ENCODE results near the gene PDE11A. TPM values are rescaled to one million over a fixed set of nuclear protein-coding genes. Genes with fewer than 3 reads are reported as not detected.

The PDE11A gene
- total RNA-seq, 4 donors from 2014 or later, result under 0.01 to 0.58 (median under 0.01) TPM; not detected in 1

GRCh38 chr2:177881008-177881747 lies 191.4 kb downstream of the PDE11A start:
- no peaks in the 10 kb centered on the region for H3K9me3 ChIP-seq
- H3K36me3 ChIP-seq, result no peaks in the 10 kb centered on the region
- H3K4me1 ChIP-seq, result no peaks in the 10 kb centered on the region
- no peak for DNase-seq (ENCODE audit: extremely low spot score)
- TF ChIP-seq POLR2A (IDR thresholded peaks at IDR 0.05; ENCODE audit: low read depth) (no peak), POLR2AphosphoS5 (IDR thresholded peaks at IDR 0.05) (no peak), EP300 (IDR thresholded peaks at IDR 0.05) (no peak), CTCF (IDR thresholded peaks at IDR 0.05) (no peak)
- H3K27me3 ChIP-seq, result no peaks in the 10 kb centered on the region
- H3K27ac ChIP-seq (replicated peaks in 1 of 4), result no peak overlapping the region
- no peak overlapping the region for H3K4me3 ChIP-seq
- WGBS, result 72% methylated on average over 2 of the region's 2 CpGs
- intact Hi-C loops (cut with DNase I), result no loop called here

DNA sequence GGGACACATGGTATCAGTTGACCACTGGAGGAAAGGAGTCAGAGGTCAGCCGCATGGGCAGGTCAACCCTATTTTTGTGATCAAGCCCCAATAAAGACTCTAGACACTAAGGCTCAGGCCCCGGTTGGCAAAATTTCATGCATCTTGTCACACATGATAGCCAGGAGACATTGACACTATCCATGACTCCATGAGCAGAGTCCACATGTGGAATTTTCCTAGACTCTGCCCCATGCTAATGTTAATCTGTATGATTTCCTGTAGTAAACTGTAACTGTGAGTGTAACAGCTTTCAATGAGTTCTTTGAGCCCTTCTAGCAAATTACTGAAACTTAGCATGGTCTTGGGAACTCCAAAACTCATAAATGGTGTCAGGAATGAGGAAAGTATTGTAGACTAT lies 192.3 kb downstream of the PDE11A start:
- H3K4me1 ChIP-seq, result no peaks in the 10 kb centered on the region
- H3K36me3 ChIP-seq, result no peaks in the 10 kb centered on the region
- intact Hi-C loops (cut with DNase I), result no loop called here
- no peak for DNase-seq (ENCODE audit: extremely low spot score)
- no peaks in the 10 kb centered on the region for H3K9me3 ChIP-seq
- 79% methylated on average over 2 of the region's 2 CpGs for WGBS
- H3K27me3 ChIP-seq, result no peaks in the 10 kb centered on the region
- H3K4me3 ChIP-seq, result no peak overlapping the region
- no peak overlapping the region for H3K27ac ChIP-seq (replicated peaks in 1 of 4)
- TF ChIP-seq POLR2AphosphoS5 (IDR thresholded peaks at IDR 0.05), result no peak
- no peak for TF ChIP-seq POLR2A (IDR thresholded peaks at IDR 0.05; ENCODE audit: low read depth)
- no peak for TF ChIP-seq CTCF (IDR thresholded peaks at IDR 0.05)
- no peak for TF ChIP-seq EP300 (IDR thresholded peaks at IDR 0.05)

DNA sequence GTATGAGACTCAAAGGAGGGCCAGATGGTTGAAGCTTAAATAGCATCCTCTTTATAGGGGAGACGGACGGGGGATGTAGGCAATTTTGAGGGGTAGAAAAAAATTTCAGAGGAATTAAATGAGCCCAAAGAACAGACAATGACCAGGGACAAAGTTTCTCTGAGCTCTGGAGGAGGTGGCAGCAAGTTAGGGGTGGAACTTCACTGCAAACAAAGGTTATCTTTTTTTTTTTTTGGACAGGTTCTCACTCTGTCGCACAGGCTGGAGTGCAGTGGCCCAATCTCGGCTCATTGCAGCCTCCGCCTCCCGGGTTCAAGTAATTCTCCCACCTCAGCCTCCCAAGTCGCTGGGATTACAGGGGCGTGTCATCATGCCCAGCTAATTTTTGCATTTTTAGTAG lies 195.6 kb downstream of the PDE11A start:
- intact Hi-C loops (cut with DNase I), result no loop called here
- DNase-seq (ENCODE audit: extremely low spot score), result no peak
- no peaks in the 10 kb centered on the region for H3K36me3 ChIP-seq
- no peak overlapping the region for H3K4me3 ChIP-seq
- H3K9me3 ChIP-seq, result no peaks in the 10 kb centered on the region
- TF ChIP-seq POLR2AphosphoS5 (IDR thresholded peaks at IDR 0.05) (no peak), POLR2A (IDR thresholded peaks at IDR 0.05; ENCODE audit: low read depth) (no peak), EP300 (IDR thresholded peaks at IDR 0.05) (no peak), CTCF (IDR thresholded peaks at IDR 0.05) (no peak)
- no peak overlapping the region for H3K27ac ChIP-seq (replicated peaks in 1 of 4)
- 80% methylated on average over 8 of the region's 8 CpGs for WGBS
- H3K27me3 ChIP-seq, result no peaks in the 10 kb centered on the region
- no peaks in the 10 kb centered on the region for H3K4me1 ChIP-seq

GRCh38 chr2:177874686-177875085 lies 197.9 kb downstream of the PDE11A start:
- H3K27me3 ChIP-seq, result no peaks in the 10 kb centered on the region
- intact Hi-C loops (cut with DNase I), result no loop called here
- H3K9me3 ChIP-seq, result no peaks in the 10 kb centered on the region
- no peaks in the 10 kb centered on the region for H3K4me1 ChIP-seq
- no peak for TF ChIP-seq POLR2A (IDR thresholded peaks at IDR 0.05; ENCODE audit: low read depth)
- TF ChIP-seq CTCF (IDR thresholded peaks at IDR 0.05), result no peak
- no peaks in the 10 kb centered on the region for H3K36me3 ChIP-seq
- H3K4me3 ChIP-seq, result no peak overlapping the region
- 89% methylated on average over 4 of the region's 4 CpGs for WGBS
- no peak for DNase-seq (ENCODE audit: extremely low spot score)
- H3K27ac ChIP-seq (replicated peaks in 1 of 4), result no peak overlapping the region

DNA sequence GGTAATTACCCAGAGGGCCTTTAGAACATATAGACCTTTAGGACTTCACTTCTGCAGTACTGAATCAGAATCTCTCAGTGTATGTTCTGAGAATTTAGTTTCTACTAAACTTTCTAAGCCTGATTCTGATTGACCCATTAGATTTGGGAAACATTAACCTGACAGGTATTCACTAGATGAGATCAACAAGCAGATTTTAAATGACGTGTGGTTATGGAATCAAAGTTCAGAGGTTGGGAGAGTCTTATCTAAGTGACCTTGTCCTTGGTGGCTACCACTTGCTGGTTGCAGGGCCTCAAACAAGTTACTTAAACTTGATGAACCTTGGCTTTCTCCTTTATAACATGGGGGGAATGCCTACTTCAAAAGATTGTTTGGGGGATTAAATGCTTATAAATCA lies 198.7 kb downstream of the PDE11A start:
- no peaks in the 10 kb centered on the region for H3K4me1 ChIP-seq
- no peaks in the 10 kb centered on the region for H3K27me3 ChIP-seq
- no peak for DNase-seq (ENCODE audit: extremely low spot score)
- TF ChIP-seq POLR2A (IDR thresholded peaks at IDR 0.05; ENCODE audit: low read depth), result no peak
- H3K9me3 ChIP-seq, result no peaks in the 10 kb centered on the region
- H3K27ac ChIP-seq (replicated peaks in 1 of 4), result no peak overlapping the region
- intact Hi-C loops (cut with DNase I), result no loop called here
- no peaks in the 10 kb centered on the region for H3K36me3 ChIP-seq
- H3K4me3 ChIP-seq, result no peak overlapping the region
- 79% methylated on average over 1 of the region's 1 CpG for WGBS
